ENCODE results near the gene PRH1.

PRH1 gene

GRCh38 chr12:10884086-10884725 lies at the start of gene PRH1:
Gene PRH1, minus strand, starts transcription at chr12:10884255. Its CDS starts 38 bp downstream, at chr12:10884217.
- no peak for DNase-seq

DNA sequence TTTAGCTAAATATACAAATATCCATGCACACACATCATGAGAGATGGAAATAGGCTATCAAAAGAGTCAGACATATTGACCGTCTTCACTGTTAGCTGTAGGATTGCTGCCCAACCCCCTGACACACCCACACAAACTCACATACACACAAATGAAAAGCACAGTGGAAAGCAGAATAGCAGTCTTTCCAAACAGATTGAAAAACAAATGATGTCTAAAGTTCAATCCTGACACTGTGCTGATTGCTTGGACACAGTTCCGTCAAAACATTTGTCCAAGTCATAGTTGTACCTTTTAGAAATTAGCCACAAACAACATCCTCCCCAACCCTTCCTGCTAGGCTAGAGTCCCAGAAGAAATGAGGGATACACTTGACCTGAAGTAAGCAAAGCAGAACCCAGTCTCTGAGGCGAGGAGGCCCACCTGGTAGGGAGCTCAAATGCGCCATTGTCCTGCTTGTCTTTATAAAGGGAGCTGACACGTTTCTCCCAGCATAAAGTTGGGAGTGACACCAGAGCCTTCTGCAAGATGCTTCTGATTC lies 44.8 kb upstream of the PRH1 start, which contains the start of gene PRH2:
PRH2 (plus strand) TSS at position 491 of the 541 bp plus-strand sequence; CDS start at position 529, 38 bp downstream.
- no peak for DNase-seq

DNA sequence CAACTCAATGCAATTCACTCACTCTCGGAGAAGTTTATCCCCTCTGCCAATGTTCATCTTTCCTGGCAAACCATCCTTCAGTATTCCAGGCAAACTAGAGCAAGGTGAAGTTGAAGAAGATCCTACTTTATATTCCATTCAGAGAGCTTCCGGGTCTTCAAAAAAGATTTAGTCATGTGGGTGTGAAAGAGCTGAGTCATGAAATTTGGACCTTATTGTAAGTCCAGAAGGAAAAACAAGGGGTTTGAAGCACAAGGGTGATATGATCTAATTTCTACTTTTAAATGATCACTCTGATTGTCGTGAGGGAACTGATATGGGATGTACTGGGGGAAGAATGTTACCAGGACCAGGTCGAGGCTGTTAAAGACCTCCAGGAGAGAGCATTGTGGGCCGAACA lies 42.2 kb upstream of the PRH1 start:
- DNase-seq: no peak

DNA sequence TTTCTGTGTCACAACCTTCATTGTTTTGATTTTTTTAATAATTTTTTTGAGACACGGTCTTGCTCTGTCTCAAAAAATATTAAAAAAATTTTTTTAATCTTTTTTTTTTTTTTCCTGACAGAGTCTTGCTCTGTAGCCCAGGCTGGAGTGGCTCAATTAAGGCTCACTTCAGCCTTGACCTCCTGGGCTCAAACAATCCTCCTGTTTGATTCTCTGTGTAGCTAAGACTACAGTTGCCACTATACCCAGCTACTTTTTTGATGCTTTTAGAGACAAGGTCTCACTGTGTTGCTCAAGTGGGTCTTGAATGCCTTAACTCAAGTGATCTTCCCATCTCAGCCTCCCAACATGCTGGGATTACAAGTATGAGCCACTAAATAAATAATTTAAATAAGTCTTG lies 35.8 kb upstream of the PRH1 start:
- DNase-seq: no peak

DNA sequence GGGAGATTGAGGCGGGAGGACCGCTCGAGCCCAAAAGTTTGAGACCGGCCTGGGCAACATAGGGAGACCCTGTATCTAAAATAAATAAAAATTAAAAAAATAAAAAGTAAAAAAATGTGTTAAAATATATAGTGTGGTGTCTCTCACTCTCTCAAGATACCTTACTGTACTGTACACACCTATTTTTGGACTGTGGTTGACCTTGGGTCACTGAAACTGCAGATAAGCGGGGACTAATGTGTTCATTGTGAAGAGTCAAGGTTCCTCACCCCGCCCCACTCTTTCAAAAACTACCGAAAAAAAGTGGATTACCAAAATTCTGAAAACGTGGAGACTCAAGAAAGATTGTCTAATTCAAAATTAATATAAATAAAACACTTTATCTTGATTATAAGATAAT lies 26.3 kb upstream of the PRH1 start:
- DNase-seq: no peak

DNA sequence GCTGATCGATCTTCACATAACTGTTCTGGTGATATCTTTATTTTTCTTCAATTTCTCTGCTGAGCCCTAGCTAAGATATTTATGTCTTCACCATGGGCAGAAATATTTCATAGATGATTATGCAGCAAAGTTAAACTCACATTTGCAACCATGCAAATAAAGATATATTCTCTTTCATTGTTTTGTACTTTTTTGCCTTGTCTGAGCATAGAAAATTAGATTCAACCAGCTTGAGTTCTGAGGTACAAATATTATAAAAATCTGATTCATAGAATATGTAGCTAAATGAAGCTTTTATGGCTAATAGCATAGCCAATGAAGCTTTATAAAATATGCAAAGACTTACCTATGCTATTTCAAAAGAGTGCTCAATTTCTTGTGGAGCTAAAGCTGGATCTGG lies 25.4 kb upstream of the PRH1 start, which contains the start of gene TAS2R13:
TAS2R13 (minus strand) TSS at position 101 of the 400 bp plus-strand sequence. CDS start 264 bp downstream, outside the sequence.
- no peak for DNase-seq

DNA sequence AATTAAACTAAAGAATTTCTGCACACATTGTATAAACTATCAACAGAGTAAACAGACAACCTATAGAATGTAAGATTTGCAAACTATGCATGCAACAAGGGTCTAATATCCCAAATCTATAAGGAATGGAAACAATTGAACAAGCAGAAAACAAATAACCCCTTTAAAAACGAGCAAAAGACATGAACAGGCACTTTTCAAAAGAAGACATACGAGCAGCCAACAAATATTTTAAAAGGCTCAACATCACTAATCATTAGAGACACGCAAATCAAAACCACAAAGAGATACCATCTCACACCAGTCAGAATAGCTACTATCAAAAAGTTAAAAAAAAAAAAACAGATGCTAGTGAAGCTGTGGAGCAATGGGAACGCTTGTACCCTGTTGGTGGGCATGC lies 20.6 kb upstream of the PRH1 start:
- no peak for DNase-seq

DNA sequence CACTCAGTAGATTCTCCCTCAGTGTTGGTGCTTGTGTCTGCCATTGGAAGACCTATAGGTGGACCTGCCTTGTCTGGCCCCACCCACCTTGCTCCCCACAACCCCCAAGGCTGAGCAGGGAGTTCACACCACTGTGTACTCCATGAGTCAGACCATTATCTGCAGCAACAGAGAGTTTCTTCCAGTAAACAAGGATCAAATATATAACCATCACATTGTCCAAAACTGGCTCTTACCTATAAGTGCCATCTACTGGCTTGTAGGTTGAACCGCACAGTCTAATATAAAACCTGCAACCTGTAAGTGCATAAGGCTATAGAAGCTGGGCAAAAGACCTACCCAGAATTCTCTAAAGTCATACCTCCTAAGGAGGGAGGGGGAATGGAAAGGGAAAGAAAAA lies 17.4 kb upstream of the PRH1 start:
- no peak for DNase-seq

DNA sequence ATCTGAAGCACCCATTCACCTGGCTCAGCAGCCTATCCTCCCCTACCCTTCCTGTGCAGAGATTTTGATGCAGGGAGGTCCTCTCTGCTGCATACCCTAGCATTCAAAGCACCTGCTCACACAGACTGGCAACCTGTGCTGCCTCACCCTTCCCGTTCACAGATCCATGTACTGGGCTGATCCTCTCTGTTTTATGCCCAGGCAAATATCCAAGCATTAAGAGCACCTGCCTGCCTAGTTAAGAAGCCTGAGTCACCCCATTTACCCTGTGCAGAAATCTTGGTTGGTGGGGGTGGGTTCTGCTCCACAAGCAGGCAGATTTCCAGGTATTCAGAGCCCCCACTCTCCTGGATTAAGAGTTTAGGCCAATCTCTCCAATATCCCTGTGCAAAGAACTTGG lies 16.9 kb upstream of the PRH1 start:
- no peak for DNase-seq

GRCh38 chr12:10900530-10900929 lies 16.5 kb upstream of the PRH1 start:
- no peak for DNase-seq

GRCh38 chr12:10896854-10897253 lies 12.8 kb upstream of the PRH1 start:
- no peak for DNase-seq

- no peak for DNase-seq
These were observed 7.9 kb upstream of the PRH1 start for GRCh38 chr12:10891937-10892336.

GRCh38 chr12:10889226-10889625 lies 5.2 kb upstream of the PRH1 start:
- no peak for DNase-seq

- DNase-seq: no peak
These were observed 10.7 kb downstream of the PRH1 start for GRCh38 chr12:10873378-10873777.

- no peak for DNase-seq
These were observed 16.7 kb downstream of the PRH1 start for GRCh38 chr12:10867381-10867780.

DNA sequence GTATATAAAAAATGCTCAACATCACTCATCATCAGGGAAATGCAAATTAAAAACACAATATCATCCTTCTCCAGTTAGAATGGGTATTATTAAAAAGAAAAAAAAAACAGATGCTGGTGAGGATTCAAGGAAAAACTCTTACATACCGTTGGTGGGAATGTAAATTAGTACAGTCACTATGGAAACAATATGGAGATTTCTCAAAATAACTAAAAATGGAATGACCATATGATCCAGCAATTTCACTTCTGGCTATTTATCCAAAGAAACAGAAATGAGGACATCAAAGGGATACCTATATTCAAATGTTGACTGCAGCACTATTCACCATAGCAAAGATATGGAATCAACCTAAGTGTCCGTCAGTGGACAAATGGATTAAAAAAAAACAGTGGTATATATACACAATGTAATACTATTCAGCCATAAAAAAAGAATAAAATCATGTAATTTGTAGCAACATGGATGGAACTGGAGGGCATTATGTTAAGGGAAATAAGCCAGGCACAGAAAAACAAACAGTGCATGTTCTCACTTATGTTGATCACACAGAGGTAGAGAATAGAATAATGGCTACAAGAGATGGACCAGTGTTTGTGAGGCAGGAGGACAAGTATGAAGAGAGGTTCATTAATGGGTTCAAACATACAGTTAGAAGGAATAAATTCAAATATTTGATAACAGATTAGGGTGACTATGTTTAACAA lies 20.4 kb downstream of the PRH1 start:
- DNase-seq: no peak

DNA sequence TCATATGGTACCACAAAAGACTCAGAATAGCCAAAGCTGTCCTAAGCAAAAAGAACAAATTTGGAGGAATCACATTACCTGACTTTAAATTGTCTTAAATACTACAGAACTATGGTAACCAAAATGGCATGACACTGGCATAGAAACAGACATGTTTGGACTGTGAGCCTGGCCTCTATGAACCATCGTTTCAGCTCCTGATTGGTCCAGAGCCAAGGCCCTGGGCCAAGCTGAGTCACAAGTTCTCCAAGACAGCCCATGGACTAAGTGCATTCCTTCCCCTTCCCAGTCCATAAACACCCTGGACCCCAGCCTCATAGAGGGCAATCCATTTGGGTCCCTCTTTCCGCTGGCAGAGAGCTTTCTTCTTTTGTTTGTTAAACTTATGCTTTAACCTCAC lies 22.7 kb downstream of the PRH1 start:
- no peak for DNase-seq

DNA sequence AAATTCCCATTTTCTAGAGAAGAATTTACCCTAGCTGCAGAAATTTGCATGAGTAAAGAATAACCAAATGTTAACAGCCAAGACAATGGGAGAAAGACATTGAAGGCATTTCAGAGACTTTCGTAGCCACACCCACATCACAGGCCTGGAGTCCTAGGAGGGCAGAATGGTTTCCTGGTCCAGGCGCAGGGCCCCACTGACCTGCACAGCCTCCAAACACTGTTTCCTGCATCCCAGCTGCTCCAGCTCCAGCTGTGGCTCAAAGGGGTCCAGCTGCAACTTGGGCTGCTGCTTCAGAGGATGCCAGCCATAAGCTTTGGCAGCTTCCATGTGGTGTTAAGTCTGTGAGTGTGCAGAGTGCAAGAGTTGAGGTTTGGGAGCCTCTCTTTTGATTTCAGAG lies 28.2 kb downstream of the PRH1 start:
- DNase-seq: no peak

DNA sequence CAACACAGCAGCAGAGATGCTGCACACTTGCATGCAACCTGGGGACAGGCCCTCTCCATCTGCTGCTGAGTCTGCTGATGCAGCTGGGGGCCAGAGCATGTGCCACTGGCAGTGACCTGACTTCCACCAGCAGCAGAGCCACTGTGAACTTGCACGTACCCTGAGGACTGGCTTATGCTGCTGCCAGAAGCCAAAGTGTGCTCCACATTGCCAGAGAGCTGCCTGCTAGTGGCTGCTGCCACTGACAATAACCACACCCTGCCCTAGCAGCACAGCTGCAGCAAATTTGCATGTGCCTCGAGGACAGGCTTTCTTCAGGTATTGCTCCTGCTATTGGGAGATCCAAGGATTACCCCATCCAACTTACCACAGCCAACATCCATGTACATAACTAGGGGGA lies 30.3 kb downstream of the PRH1 start:
- DNase-seq: no peak

DNA sequence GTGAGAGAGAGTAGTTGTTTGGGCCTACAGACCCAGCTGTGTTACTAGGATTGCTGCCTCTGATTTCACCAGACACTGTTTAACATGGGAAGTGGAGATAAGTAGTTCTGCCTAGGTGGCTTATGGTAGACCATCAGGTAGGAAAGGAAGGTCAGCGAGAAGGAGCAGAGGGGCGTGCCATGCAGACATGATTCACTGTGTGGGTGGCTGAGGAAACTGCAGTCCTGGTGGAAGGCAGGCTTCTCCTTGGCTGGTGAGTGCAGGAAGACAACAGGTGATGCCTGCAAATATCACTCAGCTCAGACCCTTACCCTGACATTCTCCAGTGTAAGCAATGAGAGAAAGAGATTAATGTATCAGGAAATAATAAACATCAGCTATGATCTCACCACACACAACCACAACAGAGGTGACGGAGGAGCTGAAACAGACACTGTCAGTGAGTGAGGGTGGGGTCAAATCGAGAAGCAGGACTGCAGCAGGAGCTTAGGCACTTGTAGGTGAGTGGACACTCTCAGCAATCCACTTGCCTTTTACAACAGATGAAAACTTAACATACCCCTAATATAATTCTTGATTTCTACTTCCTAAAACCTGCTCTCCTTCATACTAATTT lies 32.7 kb downstream of the PRH1 start:
- no peak for DNase-seq

GRCh38 chr12:10849425-10849878 lies 34.6 kb downstream of the PRH1 start, which contains the start of gene PRR4:
Gene PRR4, minus strand, starts transcription at chr12:10849475. Its CDS starts 38 bp downstream, at chr12:10849437.
- peak; percentile 18 for DNase-seq

DNA sequence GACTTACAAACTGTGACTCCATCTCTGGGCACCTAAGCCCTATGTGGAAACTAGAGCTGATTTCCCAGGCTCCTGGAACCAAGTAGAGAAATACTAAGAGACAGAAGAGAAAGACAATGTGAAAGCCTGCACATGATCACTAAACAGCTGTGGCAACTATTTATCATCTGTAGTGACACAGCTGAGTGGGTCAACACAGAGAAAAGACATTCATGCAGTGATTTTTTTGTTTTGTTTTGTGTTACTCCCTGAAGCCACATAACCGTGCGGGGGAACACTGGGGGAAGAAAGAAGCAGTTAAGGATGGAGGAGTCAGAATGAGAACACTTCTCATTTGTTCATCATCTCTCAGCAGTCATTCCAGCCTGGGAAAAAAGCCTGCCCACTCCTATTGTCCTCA lies 36.3 kb downstream of the PRH1 start:
- no peak for DNase-seq

- no peak for DNase-seq
These were observed 41.2 kb downstream of the PRH1 start for GRCh38 chr12:10842862-10843261.

- DNase-seq: no peak
These were observed 45.6 kb downstream of the PRH1 start for GRCh38 chr12:10838461-10838860.

Measured in activated CD4-positive, alpha-beta T cell treated with anti-CD3 and anti-CD28 coated beads, Interleukin-2, amount 50 U/mL, for 16 hours (primary cell).